K562 (cell line): Measurements from ENCODE around the gene NAA80. TPM values are rescaled to one million over a fixed set of nuclear protein-coding genes. Genes with fewer than 3 reads are reported as not detected.
A peak's percentile ranks its signal among the peaks of the same experiment; 100 is the strongest.

Experiments
- ATAC-seq: fragments of 200-7000 bp; cut with Tn5 transposase; 3 replicates; pipeline ENCODE4 v1.9.1; 2020; ENCODE audit warnings: moderate library complexity
- BruUV-seq: library from RNA; stranded (reverse); fragments of 400-500 nt; replicated peaks from 2 replicates; lab custom pipeline; 2021; lab: Mats Ljungman, UMichigan
- CTCF ChIA-PET: fragments of 300-600 bp; formaldehyde crosslinking; extraction: SDS; loops from one replicate; lab custom pipeline; 2021; ENCODE audit warnings: low intra/inter-chr PET ratio; lab: Yijun Ruan, JAX
- POLR2A ChIA-PET: fragments of 300-600, 350-650 bp; sonication (Branson Sonifier 250); formaldehyde crosslinking; extraction: SDS; loops from one replicate; lab custom pipeline; 2021; ENCODE audit warnings: antibody characterized with exemption, inconsistent platforms; lab: Yijun Ruan, JAX
- DNase-seq, 4 experiments: peaks; one replicate each; pipeline versions ENCODE4 v3.0.0 to v3.0.0-alpha.2; 2011 to 2018; ENCODE audit warnings: low spot score in 3 of 4, mixed read lengths in 3 of 4; ENCODE audit errors: extremely low read depth in 1 of 4
- FAIRE-seq: peaks from 2 replicates; lab custom pipeline; 2011; peaks lifted over from hg19 to GRCh38; lab: Jason Lieb, UNC
- H2AFZ ChIP-seq: 2 replicates; pipeline ENCODE4 v1.6.0; 2011; ENCODE audit warnings: low read depth, low read length, control low read depth, inconsistent platforms
- H3K27ac ChIP-seq: fragments of 200-600 bp; 3 replicates; pipeline ENCODE4 v1.8.0; 2011; ENCODE audit warnings: low read depth, mild to moderate bottlenecking, control low read depth, inconsistent platforms, low read length, moderate library complexity, mixed read lengths; ENCODE audit errors: extremely low read depth
- H3K27me3 ChIP-seq, 2 experiments: fragments of 300-600 bp in 1 of 2; 2 replicates in 1 of 2; 3 replicates in 1 of 2; pipeline versions ENCODE4 v1.6.0 to v1.8.0; 2011; ENCODE audit warnings: inconsistent platforms in 2 of 2, low read length in 2 of 2, mild to moderate bottlenecking in 1 of 2, mixed read lengths in 1 of 2, moderate library complexity in 1 of 2; ENCODE audit not compliant: control insufficient read depth in 2 of 2, insufficient read depth in 2 of 2
- H3K36me3 ChIP-seq: fragments of 300-600 bp; 3 replicates; pipeline ENCODE4 v1.8.0; 2011; ENCODE audit warnings: mild to moderate bottlenecking, low read length, inconsistent platforms; ENCODE audit not compliant: control insufficient read depth, insufficient read depth
- H3K4me1 ChIP-seq, 2 experiments: fragments of 200-600 bp in 1 of 2; replicated peaks in 1 of 2; 2 replicates in 1 of 2; 3 replicates in 1 of 2; pipeline versions ENCODE4 v1.5.1 to v1.8.0; 2011; ENCODE audit warnings: inconsistent platforms in 2 of 2, low read length in 2 of 2, mild to moderate bottlenecking in 1 of 2, mixed read lengths in 1 of 2, moderate library complexity in 1 of 2; ENCODE audit not compliant: control insufficient read depth in 2 of 2, insufficient read depth in 2 of 2
- H3K4me2 ChIP-seq: 2 replicates; pipeline ENCODE4 v1.6.1; 2011; ENCODE audit warnings: low read length, control low read depth, inconsistent platforms, mixed read lengths; ENCODE audit not compliant: insufficient read depth
- H3K4me3 ChIP-seq: fragments of 200-600 bp; sonication (generic), shearing (Covaris generic); 2 replicates; pipeline ENCODE4 v1.5.1; 2016; ENCODE audit warnings: control low read depth, inconsistent platforms
- H3K79me2 ChIP-seq: fragments of 200-600 bp; 3 replicates; pipeline ENCODE4 v1.8.0; 2011; ENCODE audit warnings: low read length, inconsistent platforms; ENCODE audit not compliant: control insufficient read depth, insufficient read depth
- H3K9ac ChIP-seq, 2 experiments: 2 replicates each; pipeline versions ENCODE4 v1.6.0 to v1.6.1; 2011; ENCODE audit warnings: low read depth in 2 of 2, low read length in 2 of 2, control low read depth in 1 of 2, inconsistent platforms in 1 of 2, mild to moderate bottlenecking in 1 of 2, mixed read lengths in 1 of 2; ENCODE audit not compliant: insufficient read depth in 1 of 2
- H3K9me1 ChIP-seq: one replicate; pipeline ENCODE4 v1.6.0; 2011; ENCODE audit warnings: inconsistent platforms, mild to moderate bottlenecking, low read length, moderate library complexity; ENCODE audit not compliant: control insufficient read depth, insufficient read depth
- H3K9me3 ChIP-seq: replicated peaks from 2 replicates; pipeline ENCODE4 v1.5.1; 2011; ENCODE audit warnings: low read depth, low read length, inconsistent platforms; ENCODE audit not compliant: control insufficient read depth, insufficient read depth
- H4K20me1 ChIP-seq: replicated peaks from 2 replicates; pipeline ENCODE4 v1.6.1; 2011; ENCODE audit warnings: low read length, inconsistent platforms, mixed read lengths; ENCODE audit not compliant: control insufficient read depth, insufficient read depth
- NR2C2 ChIP-seq, 2 experiments: fragments of 200-800 bp in 1 of 2; sonication (Bioruptor generic) in 1 of 2; sonication (generic) in 1 of 2; formaldehyde crosslinking in 1 of 2; IDR thresholded peaks; 2 replicates each; pipeline versions ENCODE4 v1.6.1 to v1.8.0; 2016 to 2022; ENCODE audit warnings: mild to moderate bottlenecking in 1 of 2, missing compliant biosample characterization in 1 of 2, missing genetic modification characterization in 1 of 2, missing genetic modification reagents in 1 of 2
- POLR2G ChIP-seq: fragments of 200-400 bp; formaldehyde crosslinking; IDR thresholded peaks from 2 replicates; pipeline ENCODE4 v1.6.1; 2017; ENCODE audit warnings: low read depth, mild to moderate bottlenecking, antibody characterized with exemption, low read length, moderate library complexity
- RBFOX2 ChIP-seq: fragments of 200-400 bp; formaldehyde crosslinking; IDR thresholded peaks from 2 replicates; pipeline ENCODE4 v1.6.1; 2017; ENCODE audit warnings: low read depth, mild to moderate bottlenecking, low read length, moderate library complexity
- SMARCE1 ChIP-seq: fragments of 450-650 bp; IDR thresholded peaks from 2 replicates; pipeline ENCODE4 v1.7.1; 2016; ENCODE audit warnings: mild to moderate bottlenecking
- ZNF586 ChIP-seq: fragments of 450-650 bp; formaldehyde crosslinking; conservative IDR thresholded peaks from 2 replicates; pipeline ENCODE4 v1.4.0; 2020; ENCODE audit warnings: mild to moderate bottlenecking, moderate library complexity
- WGBS: fragments of 100-300 bp; shearing (Covaris generic); methylation state at CpG from one replicate; pipeline ENCODE4 v1.1.6; 2016; ENCODE audit warnings: low coverage, mixed read lengths; ENCODE audit not compliant: insufficient coverage; ENCODE audit errors: missing lambda C conversion rate; 5-methylcytosine and 5-hydroxymethylcytosine counted together
- in situ Hi-C: fragments of 300-500 bp; cut with MboI; formaldehyde crosslinking; loops from 4 replicates; pipeline ENCODE4 v1.15.0; 2018; ENCODE audit warnings: inconsistent platforms, mixed read lengths
- intact Hi-C: fragments of 100-400 bp; cut with micrococcal nuclease; formaldehyde crosslinking; loops from 2 replicates; pipeline ENCODE4 v1.14.2; 2022
- polyA plus RNA-seq, 8 experiments: library from polyadenylated mRNA; depleted of rRNA in 4 of 8; stranded (reverse) in 5 of 8; unstranded in 3 of 8; fragments of >200 nt; fragmentation: Nextera tagmentation in 2 of 8; fragmentation: Illumina TruSeq in 1 of 8; extraction: Ambion mirVana in 2 of 8; extraction: Trizol in 1 of 8; gene quantifications; 2 replicates each; pipeline versions ENCODE4 v1.2.1 to v1.2.3, GENCODE V29; 2011 to 2014; ENCODE audit warnings: inconsistent platforms in 1 of 8, missing spikeins in 1 of 8
- total RNA-seq, 7 experiments: library from RNA; depleted of rRNA in 6 of 7; stranded (reverse); fragments of >200 nt in 6 of 7; fragmentation: Illumina TruSeq in 2 of 7; extraction: Trizol in 2 of 7; gene quantifications; 2 replicates each; pipeline versions ENCODE4 v1.2.1 to v1.2.3, GENCODE V29; 2011 to 2021; ENCODE audit warnings: low replicate concordance in 1 of 7

The NAA80 gene
- total and polyA plus RNA-seq, 9 of the 15 experiments (the other 6 are each of a cell fraction or from before 2014, with no cell fraction given): 0.82 to 24.0 (median 8.6) TPM

GRCh38 chr3:50302095-50303012, 3.1 kb upstream of the NAA80 start:
- Histone ChIP-seq H3K4me2 (peak overlapping the region; percentile 80), H3K9me3 (no peaks in the 10 kb centered on the region), H3K4me3 (peak overlapping the region; percentile 45), H2AFZ (no peak overlapping the region), H3K4me1 (peaks cover 25 to 53% of the 10 kb centered on the region in 2 experiments; a peak in 4 of 5 replicates), H3K9ac (peak overlapping the region; percentile 68 to 93), H3K27ac (peak overlapping the region; percentile 83), H3K79me2 (peaks cover 47% of the 10 kb centered on the region), H3K27me3 (no peaks in the 10 kb centered on the region), H3K36me3 (peaks cover 12% of the 10 kb centered on the region; the same call in 2 of the 3 replicates), H4K20me1 (no peaks in the 10 kb centered on the region), H3K9me1 (no peaks in the 10 kb centered on the region)
- in situ Hi-C loops: no loop called here
- intact Hi-C loops: no loop called here
- DNase-seq: no peak
- TF ChIP-seq POLR2G (0 out of 2 replicates have a peak, but pooled peaks have one; percentile 11), RBFOX2 (peak; percentile 27; the same call in 1 of the 2 replicates), SMARCE1 (no peak), NR2C2 (CRISPR knock-in tag; IDR thresholded peaks at IDR 0.05) (no peak), NR2C2 (tag; IDR thresholded peaks at IDR 0.05) (0 out of 2 replicates have a peak, but pooled peaks have one; percentile 12), ZNF586 (CRISPR knock-in tag) (no peak)
- BruUV-seq: no TSS peak
- WGBS: 76% methylated on average over 15 of the region's 32 CpGs
- ATAC-seq: no peak
- FAIRE-seq: no peak
- POLR2A ChIA-PET: interaction anchor here (0.5 to 1.5 kb wide), 9 partner anchors 11 to 51 kb away, joined by 3 to 5 read pairs (median 4); partner anchors contain the start of gene LSMEM2
- CTCF ChIA-PET: no interaction called here
